Endometrial microvascular endothelial cells (primary cell): Measurements from ENCODE around the gene NR2C2. TPM values are rescaled to one million over a fixed set of nuclear protein-coding genes. Genes with fewer than 3 reads are reported as not detected.

Experiments
- in situ Hi-C: cut with HindIII; loops from 2 replicates; pipeline ENCODE4 v1.10.0; 2017; ENCODE audit warnings: low sequenced_read_pairs, low pct_unique_long_range_greater_than_20kb; ENCODE audit errors: inconsistent ontology term
- total RNA-seq: library from RNA; depleted of rRNA; stranded (reverse); fragments of >200 nt; gene quantifications from one replicate; pipeline ENCODE4 v1.2.3, GENCODE V29; 2015; ENCODE audit errors: inconsistent ontology term

The NR2C2 gene
- total RNA-seq, 1 donor from 2014 or later, result 23.0 TPM

DNA sequence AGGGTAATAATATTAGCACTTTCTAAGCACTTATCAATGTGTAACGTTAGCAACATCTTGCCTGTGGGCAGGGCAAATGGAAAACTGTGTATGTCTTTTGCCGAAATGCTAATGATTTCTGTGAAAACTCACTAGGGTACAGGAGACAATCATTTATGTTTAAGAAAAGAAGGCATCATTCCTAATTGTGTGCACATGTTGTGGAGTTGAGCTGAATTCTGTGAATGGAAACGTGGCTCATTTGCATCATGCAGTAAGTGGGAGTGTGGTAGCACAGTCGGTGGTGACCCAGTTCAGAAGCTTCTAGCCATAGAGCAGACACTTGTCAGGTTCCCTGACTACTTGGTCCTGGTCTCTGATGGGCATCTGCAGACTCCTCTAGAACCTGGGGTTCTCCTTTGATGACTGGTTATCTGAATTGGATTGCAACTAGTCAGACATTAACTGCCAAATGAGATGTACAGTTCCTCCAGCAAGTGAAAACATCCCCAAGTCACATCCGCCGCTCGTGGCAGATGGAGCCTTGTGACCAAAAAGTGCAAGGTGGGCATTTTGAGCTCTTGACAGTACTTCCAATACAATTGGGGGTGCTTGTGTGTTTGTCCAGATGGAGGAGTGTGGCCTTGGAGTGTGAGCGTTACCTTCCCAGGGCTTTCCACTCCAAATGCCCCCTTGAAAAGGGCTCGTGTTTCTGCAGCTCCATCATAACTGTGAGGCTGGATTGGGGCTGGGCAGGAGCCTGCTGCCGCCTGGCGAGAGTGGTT, 96.2 kb downstream of the NR2C2 start:
- in situ Hi-C loops, result loop anchor here (10.0 kb wide), 2 partner anchors 99 to 389 kb away; partner anchors contain the start of genes CCDC174 and NR2C2

DNA sequence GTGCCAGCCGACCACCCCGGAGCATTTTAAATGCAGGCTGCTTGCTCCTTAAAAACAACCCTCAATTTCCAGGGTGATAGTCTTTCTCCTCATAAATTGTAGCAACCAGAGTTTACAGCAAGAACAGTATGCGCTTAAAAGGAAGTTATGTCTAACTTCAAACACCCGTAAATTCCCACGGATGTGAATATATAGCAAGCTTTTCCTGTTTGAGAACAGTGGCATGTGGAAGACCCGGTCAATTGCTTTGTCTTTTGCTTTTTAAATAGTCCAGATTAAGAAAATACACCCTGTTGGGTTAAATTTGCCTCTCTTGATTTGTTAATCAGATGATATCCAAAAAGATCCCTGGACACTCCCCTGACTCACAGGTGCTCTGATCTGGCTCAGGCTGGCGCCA, 96.9 kb downstream of the NR2C2 start:
- in situ Hi-C loops, result loop anchor here (10.0 kb wide), 2 partner anchors 100 to 390 kb away; partner anchors contain the start of genes CCDC174 and NR2C2

- in situ Hi-C loops, result loop anchor here (10.0 kb wide), 2 partner anchors 101 to 391 kb away; partner anchors contain the start of genes CCDC174 and NR2C2
Measured at GRCh38 chr3:15045667-15046066, 98.3 kb downstream of the NR2C2 start.

DNA sequence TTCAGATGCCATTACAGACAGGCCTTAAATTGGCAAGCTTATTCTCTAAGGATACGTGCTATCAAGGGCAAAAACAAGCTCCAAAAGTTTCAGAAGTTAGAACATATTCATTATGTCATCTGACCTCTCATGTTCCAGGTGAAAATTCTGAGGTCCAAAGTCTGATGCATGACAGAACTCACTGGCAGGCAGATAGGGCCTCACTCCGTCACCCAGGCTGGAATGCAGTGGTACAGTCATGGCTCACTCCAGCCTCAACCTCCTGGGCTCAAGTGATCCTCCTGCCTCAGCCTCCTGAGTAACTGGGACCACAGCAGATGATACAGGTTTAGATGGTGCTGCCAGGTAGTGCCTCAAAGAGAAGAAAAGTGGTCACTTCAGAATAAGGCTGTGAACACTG, 102.2 kb downstream of the NR2C2 start:
- in situ Hi-C loops, result loop anchor here (10.0 kb wide), 2 partner anchors 105 to 395 kb away; partner anchors contain the start of genes CCDC174 and NR2C2

- in situ Hi-C loops, result no loop called here
Measured at GRCh38 chr3:15050405-15051092, 103.2 kb downstream of the NR2C2 start.

DNA sequence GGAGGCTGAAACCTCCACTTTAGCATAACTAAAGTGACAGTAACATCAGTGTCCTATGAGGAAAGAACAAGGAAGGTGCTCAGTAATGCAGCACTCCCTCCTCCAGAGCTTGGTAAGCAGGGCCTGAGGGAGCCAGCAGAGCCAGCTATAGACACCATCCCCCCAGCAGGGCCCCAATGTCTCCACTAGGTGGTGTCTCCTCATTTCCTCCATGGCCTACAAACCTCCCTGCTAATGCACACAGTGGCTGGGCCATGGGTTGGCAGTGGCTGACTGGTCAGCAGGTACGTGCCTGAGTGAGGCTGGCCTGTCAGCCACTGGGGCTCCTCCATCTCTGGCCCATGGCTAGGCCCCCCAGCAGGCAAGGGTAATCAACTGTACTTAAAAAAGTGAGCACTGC, 104.1 kb downstream of the NR2C2 start:
- in situ Hi-C loops, result no loop called here

GRCh38 chr3:15052335-15053242, 105.2 kb downstream of the NR2C2 start:
- in situ Hi-C loops, result no loop called here

DNA sequence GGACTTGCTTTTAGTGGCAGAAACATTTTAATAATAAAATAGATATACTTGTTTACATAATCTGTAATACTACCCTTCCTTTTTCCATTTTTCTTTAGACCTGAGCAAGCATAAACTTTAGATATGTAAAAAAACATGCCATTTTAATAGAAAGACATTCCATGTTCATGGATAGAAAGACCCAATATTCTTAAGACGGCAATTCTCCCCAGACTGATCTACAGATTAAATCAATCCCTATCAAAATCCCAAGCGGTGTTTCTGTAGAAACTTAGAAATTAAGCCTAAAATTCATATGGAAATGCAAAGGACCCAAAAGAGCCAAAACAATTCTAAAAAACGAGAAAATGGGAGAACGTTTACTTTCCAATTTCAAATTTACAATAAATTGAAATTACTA, 106.2 kb downstream of the NR2C2 start:
- in situ Hi-C loops, result no loop called here

DNA sequence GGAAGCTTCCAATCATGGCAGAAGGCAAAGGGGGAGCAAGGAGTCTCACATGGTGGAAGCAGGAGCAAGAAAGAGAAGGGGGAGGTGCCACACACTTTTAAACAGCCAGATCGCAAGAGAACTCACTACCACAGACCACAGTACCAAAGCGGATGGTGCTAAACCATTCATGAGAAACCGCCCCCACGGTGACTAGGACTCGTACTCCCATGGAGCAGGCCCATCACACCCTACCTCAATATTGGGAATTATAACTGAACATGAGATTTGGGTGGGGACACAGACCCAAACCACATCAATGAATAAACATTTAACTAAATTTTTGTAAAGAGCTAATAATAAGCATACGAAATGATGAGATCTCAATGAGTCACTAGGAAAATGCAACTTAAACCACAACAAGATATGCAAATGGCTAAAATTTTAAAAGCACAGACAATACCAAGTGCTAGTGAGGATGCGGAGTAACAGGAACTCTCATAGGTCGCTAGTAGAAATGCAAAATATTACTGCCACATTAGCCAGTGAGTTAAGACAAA, 107.7 kb downstream of the NR2C2 start:
- in situ Hi-C loops, result no loop called here

- in situ Hi-C loops, result no loop called here
Measured at GRCh38 chr3:15056676-15057404, 109.5 kb downstream of the NR2C2 start.

- in situ Hi-C loops, result no loop called here
Measured at GRCh38 chr3:15060029-15060428, 112.6 kb downstream of the NR2C2 start.

- in situ Hi-C loops, result no loop called here
Measured at GRCh38 chr3:15063238-15063637, 115.9 kb downstream of the NR2C2 start.

- in situ Hi-C loops, result no loop called here
Measured at GRCh38 chr3:15063656-15064286, 116.4 kb downstream of the NR2C2 start.

DNA sequence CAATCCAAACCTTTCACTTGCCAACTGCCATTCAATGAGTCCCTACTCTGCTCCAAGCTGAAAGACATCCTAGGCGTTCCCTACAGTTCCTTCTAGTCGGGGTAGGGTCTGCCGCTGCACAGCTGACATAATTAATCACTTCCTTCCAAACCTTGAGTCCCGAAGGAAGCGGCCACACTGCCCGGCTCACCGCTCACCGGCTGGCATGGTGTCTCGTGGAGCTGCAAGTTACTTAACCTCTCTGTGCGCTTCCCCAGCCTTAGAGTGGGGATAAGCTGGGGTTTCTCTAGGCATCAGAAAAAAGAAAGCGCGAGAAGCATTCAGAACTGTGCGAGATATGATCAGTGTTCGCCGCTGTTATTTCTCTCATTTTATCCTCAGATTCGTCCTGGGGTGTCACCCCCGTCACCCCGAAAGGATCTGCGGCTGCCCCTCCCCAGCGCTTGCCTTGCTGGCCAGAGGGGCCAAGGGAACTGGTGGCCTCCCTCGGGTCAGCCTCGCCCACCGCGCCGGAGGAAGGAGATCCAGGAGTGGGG, 117.0 kb downstream of the NR2C2 start:
- in situ Hi-C loops, result no loop called here

DNA sequence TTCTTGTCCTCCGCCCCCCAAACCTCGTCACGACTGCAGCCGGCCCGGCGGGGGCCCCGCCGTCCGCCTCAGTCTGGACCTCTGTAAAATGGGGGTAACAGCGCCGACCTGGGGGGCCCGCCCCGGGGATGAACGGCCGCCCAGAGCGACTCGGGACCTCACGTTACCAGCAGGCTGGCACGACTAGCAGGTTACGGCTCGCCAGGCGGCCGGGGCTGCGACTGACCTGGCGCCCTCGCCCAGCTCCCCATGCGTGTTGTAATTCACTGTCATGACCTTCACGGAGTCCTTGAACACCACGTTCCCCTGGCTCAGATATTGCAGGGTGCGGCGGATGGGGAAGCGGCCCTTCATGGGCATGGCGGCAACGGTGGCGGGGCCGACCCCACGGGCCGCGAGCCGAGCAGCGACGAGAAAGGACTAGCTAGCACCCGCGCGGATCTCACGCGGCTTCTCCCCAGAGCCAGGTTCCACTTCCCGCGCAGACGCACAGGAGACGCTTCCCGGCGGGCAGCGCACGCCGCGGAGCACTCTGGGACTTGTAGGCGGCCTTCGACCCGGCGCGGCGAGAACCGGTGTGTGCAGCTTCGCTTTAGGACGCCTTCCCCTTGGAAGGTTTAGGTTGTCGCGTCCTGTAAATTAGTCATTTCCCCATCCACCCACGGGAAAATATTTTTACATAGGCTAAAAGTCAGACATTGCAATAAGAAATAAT, 117.6 kb downstream of the NR2C2 start, which contains the start of gene MRPS25:
MRPS25 (minus strand) TSS at position 481 of the 715 bp plus-strand sequence; CDS start at position 360, 121 bp downstream.
- in situ Hi-C loops, result no loop called here

DNA sequence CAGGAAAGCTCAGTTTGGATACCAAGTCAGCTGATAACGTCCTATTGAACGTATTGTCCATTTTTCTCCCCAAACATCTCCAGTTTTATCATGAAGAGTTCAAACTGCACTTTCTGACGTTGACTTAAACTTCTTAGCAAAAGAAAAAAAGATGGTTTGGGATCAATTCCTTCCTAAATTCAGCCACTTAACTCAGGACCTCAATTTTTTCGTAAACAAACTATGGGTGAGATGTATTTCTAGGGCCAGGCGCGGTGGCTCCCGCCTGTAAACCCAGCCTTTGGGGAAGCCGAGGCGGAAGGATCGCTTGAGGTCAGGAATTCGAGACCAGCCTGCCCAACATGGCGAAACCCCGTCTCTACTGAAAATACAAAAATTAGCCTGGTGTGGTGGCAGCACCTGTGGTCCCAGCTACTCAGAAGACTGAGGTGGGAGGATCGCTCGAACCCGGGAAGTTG, 118.2 kb downstream of the NR2C2 start:
- in situ Hi-C loops, result no loop called here

- in situ Hi-C loops, result no loop called here
Measured at GRCh38 chr3:15066467-15066866, 119.1 kb downstream of the NR2C2 start.
